ENCODE data around the gene FSTL4. TPM values are rescaled to one million over a fixed set of nuclear protein-coding genes. Genes with fewer than 3 reads are reported as not detected.

FSTL4 gene
- polyA plus RNA-seq, 3 donors: not detected

- H3K27ac Mint-ChIP-seq: peak overlapping the region in 1 of 7 donors; percentile 46
- peaks cover 0 to 2% (median 0%) of the 10 kb centered on the region in 3 donors for H3K27me3 Mint-ChIP-seq (ENCODE audit: low read depth in 3 of 3)
These were observed 322.5 kb downstream of the FSTL4 start for GRCh38 chr5:133289686-133290367.

GRCh38 chr5:133287500-133287899 lies 324.8 kb downstream of the FSTL4 start:
- H2AFZ ChIP-seq (ENCODE audit: insufficient read depth, low read depth, low read length, poor library complexity, severe bottlenecking): no peak overlapping the region
- no peaks in the 10 kb centered on the region for H3K27me3 ChIP-seq (ENCODE audit: control insufficient read depth in 2 of 2, insufficient read depth in 2 of 2, low read length in 2 of 2)
- 67% methylated on average over 3 of the region's 3 CpGs for WGBS (ENCODE audit: insufficient coverage)
- H3K36me3 Mint-ChIP-seq: no peaks in the 10 kb centered on the region
- no peak for TF ChIP-seq CTCF (IDR thresholded peaks at IDR 0.05)
- H3K9ac ChIP-seq (ENCODE audit: insufficient read depth, low read length, poor library complexity, severe bottlenecking): no peak overlapping the region
- H3K36me3 ChIP-seq (replicated peaks in 1 of 2; ENCODE audit: control insufficient read depth in 1 of 2, insufficient read depth in 2 of 2, low read length in 2 of 2): no peaks in the 10 kb centered on the region
- intact Hi-C loops (cut with micrococcal nuclease): loop anchor here in 1 of 2 donors (5.0 kb wide), 1 partner anchor 175 kb away; no protein-coding TSS in a partner anchor
- H3K4me1 ChIP-seq (ENCODE audit: control insufficient read depth in 1 of 2, insufficient read depth in 2 of 2, low read length in 2 of 2): no peaks in the 10 kb centered on the region
- no peaks in the 10 kb centered on the region for H3K9me3 Mint-ChIP-seq
- H3K9me3 ChIP-seq (replicated peaks in 1 of 2; ENCODE audit: control insufficient read depth in 1 of 2, insufficient read depth in 1 of 2, low read length in 2 of 2): no peaks in the 10 kb centered on the region
- H3K4me1 Mint-ChIP-seq: no peaks in the 10 kb centered on the region
- no peak overlapping the region for H3K27ac Mint-ChIP-seq
- no peak overlapping the region for H3K27ac ChIP-seq (ENCODE audit: low read depth in 1 of 2, low read length in 2 of 2)
- no peaks in the 10 kb centered on the region for H3K79me2 ChIP-seq (ENCODE audit: insufficient read depth, low read length)
- DNase-seq: no peak
- no peaks in the 10 kb centered on the region for H4K20me1 ChIP-seq (ENCODE audit: insufficient read depth, low read length)
- peaks cover 0 to 2% (median 1%) of the 10 kb centered on the region in 3 donors for H3K27me3 Mint-ChIP-seq (ENCODE audit: low read depth in 3 of 3)
- H3K4me3 ChIP-seq (replicated peaks in 1 of 3; ENCODE audit: low read depth in 2 of 3, low read length in 3 of 3): no peak overlapping the region
- H3K4me2 ChIP-seq (replicated peaks; ENCODE audit: extremely low read depth, low read length, poor library complexity, severe bottlenecking): no peak overlapping the region
- H3K4me3 Mint-ChIP-seq: no peak overlapping the region

More at GRCh38 chr5:133289686-133290367, 322.5 kb downstream of the FSTL4 start:
- Histone ChIP-seq H3K4me2 (replicated peaks; ENCODE audit: extremely low read depth, low read length, poor library complexity, severe bottlenecking) (no peak overlapping the region), H2AFZ (ENCODE audit: insufficient read depth, low read depth, low read length, poor library complexity, severe bottlenecking) (no peak overlapping the region), H3K9ac (ENCODE audit: insufficient read depth, low read length, poor library complexity, severe bottlenecking) (no peak overlapping the region), H3K4me3 (replicated peaks in 1 of 3; ENCODE audit: low read depth in 2 of 3, low read length in 3 of 3) (no peak overlapping the region), H3K4me1 (ENCODE audit: control insufficient read depth in 1 of 2, insufficient read depth in 2 of 2, low read length in 2 of 2) (no peaks in the 10 kb centered on the region), H3K27ac (ENCODE audit: low read depth in 1 of 2, low read length in 2 of 2) (no peak overlapping the region), H3K27me3 (ENCODE audit: control insufficient read depth in 2 of 2, insufficient read depth in 2 of 2, low read length in 2 of 2) (no peaks in the 10 kb centered on the region), H3K36me3 (replicated peaks in 1 of 2; ENCODE audit: control insufficient read depth in 1 of 2, insufficient read depth in 2 of 2, low read length in 2 of 2) (no peaks in the 10 kb centered on the region), H3K9me3 (replicated peaks in 1 of 2; ENCODE audit: control insufficient read depth in 1 of 2, insufficient read depth in 1 of 2, low read length in 2 of 2) (no peaks in the 10 kb centered on the region), H4K20me1 (ENCODE audit: insufficient read depth, low read length) (no peaks in the 10 kb centered on the region), H3K79me2 (ENCODE audit: insufficient read depth, low read length) (no peaks in the 10 kb centered on the region)
- Mint-ChIP-seq H3K4me3 (no peak overlapping the region), H3K4me1 (no peaks in the 10 kb centered on the region), H3K9me3 (no peaks in the 10 kb centered on the region), H3K36me3 (no peaks in the 10 kb centered on the region)
- DNase-seq: no peak
- no peak for TF ChIP-seq CTCF (IDR thresholded peaks at IDR 0.05)
- intact Hi-C loops (cut with micrococcal nuclease): loop anchor here in 1 of 2 donors (5.0 kb wide), 1 partner anchor 178 kb away; no protein-coding TSS in a partner anchor
- 89% methylated on average over 8 of the region's 9 CpGs for WGBS (ENCODE audit: insufficient coverage)

Data from CD14-positive monocyte (primary cell).